CD4-positive, alpha-beta T cell (primary cell): ENCODE measurements around the gene ZMIZ2. TPM values are rescaled to one million over a fixed set of nuclear protein-coding genes. Genes with fewer than 3 reads are reported as not detected.

Source experiments
- ATAC-seq: fragments of 200-7000 bp; cut with Tn5 transposase; one replicate; pipeline ENCODE4 v1.10.0; 2022; ENCODE audit warnings: mild to moderate bottlenecking; ENCODE audit not compliant: poor library complexity
- CTCF ChIA-PET: fragments of 350-600 bp; sonication (Branson Sonifier 250); formaldehyde crosslinking; loops from one replicate; lab custom pipeline; 2021; ENCODE audit warnings: antibody characterized with exemption, inconsistent platforms; lab: Charles Lee
- POLR2A ChIA-PET: fragments of 350-600 bp; sonication (Branson Sonifier 250); formaldehyde crosslinking; loops from one replicate; lab custom pipeline; 2021; ENCODE audit warnings: antibody characterized with exemption, inconsistent platforms; lab: Charles Lee
- DNase-seq, 14 experiments: peaks; one replicate each; pipeline ENCODE4 v3.0.0-alpha.2; 2013 to 2020; ENCODE audit warnings: mixed read lengths in 2 of 14
- H3K27ac ChIP-seq, 2 donors: one replicate each; pipeline versions ENCODE4 v1.5.1 to v1.7.0; 2013; ENCODE audit warnings: low read length in 2 of 2, low read depth in 1 of 2, mild to moderate bottlenecking in 1 of 2
- H3K27me3 ChIP-seq, 2 experiments: 1 replicate in 1 of 2; 2 replicates in 1 of 2; pipeline versions ENCODE4 v1.6.1 to v1.7.0; 2013; ENCODE audit warnings: low read length in 2 of 2, control low read depth in 1 of 2, mild to moderate bottlenecking in 1 of 2, moderate library complexity in 1 of 2; ENCODE audit not compliant: insufficient read depth in 2 of 2, control insufficient read depth in 1 of 2
- H3K36me3 ChIP-seq: one replicate; pipeline ENCODE4 v1.6.1; 2013; ENCODE audit warnings: low read length, control low read depth; ENCODE audit not compliant: insufficient read depth
- H3K4me1 ChIP-seq: one replicate; pipeline ENCODE4 v1.6.1; 2013; ENCODE audit warnings: low read length, control low read depth; ENCODE audit not compliant: insufficient read depth
- H3K4me3 ChIP-seq: one replicate; pipeline ENCODE4 v1.5.1; 2013; ENCODE audit warnings: mild to moderate bottlenecking, low read length, moderate library complexity
- H3K9me3 ChIP-seq, 2 experiments: 1 replicate in 1 of 2; 2 replicates in 1 of 2; pipeline versions ENCODE4 v1.6.1 to v1.7.0; 2013; ENCODE audit warnings: low read length in 2 of 2, mild to moderate bottlenecking in 2 of 2, control low read depth in 1 of 2, moderate library complexity in 1 of 2; ENCODE audit not compliant: control insufficient read depth in 1 of 2, insufficient read depth in 1 of 2
- H3K27ac Mint-ChIP-seq: one replicate; pipeline ENCODE4 v1.8.0; 2020; ENCODE audit warnings: mixed read lengths
- H3K27me3 Mint-ChIP-seq: one replicate; pipeline ENCODE4 v1.8.0; 2021; ENCODE audit warnings: mixed read lengths
- H3K36me3 Mint-ChIP-seq: one replicate; pipeline ENCODE4 v1.8.0; 2021; ENCODE audit warnings: low read depth, mixed read lengths
- H3K4me1 Mint-ChIP-seq: one replicate; pipeline ENCODE4 v1.8.0; 2021; ENCODE audit warnings: low read depth, mixed read lengths
- H3K4me3 Mint-ChIP-seq: one replicate; pipeline ENCODE4 v1.8.0; 2020; ENCODE audit warnings: mild to moderate bottlenecking, mixed read lengths
- H3K9me3 Mint-ChIP-seq: one replicate; pipeline ENCODE4 v1.8.0; 2020; ENCODE audit warnings: mixed read lengths
- intact Hi-C, 2 experiments: fragments of 100-400 bp; cut with DNase I in 1 of 2; cut with micrococcal nuclease in 1 of 2; formaldehyde crosslinking; loops; one replicate each; pipeline versions ENCODE4 v1.15.1 to v1.9.0; 2023 to 2025; cut with DNase I, micrococcal nuclease
- total RNA-seq, 174 experiments: library from RNA in 2 of 174; stranded (reverse) in 2 of 174; gene quantifications; one replicate each; pipeline ENCODE4 v1.2.3 and lab custom pipeline; 2021 to 2026
- TF ChIP-seq, protein P1 (sequence below): fragments of 200-600 bp; IDR thresholded peaks from one replicate; pipeline ENCODE4 v1.8.0; 2022; ENCODE audit warnings: antibody characterized with exemption, mild to moderate bottlenecking

The ZMIZ2 gene
- total RNA-seq, 2 experiments from 2014 or later = 81.5 to 82.0 TPM

DNA sequence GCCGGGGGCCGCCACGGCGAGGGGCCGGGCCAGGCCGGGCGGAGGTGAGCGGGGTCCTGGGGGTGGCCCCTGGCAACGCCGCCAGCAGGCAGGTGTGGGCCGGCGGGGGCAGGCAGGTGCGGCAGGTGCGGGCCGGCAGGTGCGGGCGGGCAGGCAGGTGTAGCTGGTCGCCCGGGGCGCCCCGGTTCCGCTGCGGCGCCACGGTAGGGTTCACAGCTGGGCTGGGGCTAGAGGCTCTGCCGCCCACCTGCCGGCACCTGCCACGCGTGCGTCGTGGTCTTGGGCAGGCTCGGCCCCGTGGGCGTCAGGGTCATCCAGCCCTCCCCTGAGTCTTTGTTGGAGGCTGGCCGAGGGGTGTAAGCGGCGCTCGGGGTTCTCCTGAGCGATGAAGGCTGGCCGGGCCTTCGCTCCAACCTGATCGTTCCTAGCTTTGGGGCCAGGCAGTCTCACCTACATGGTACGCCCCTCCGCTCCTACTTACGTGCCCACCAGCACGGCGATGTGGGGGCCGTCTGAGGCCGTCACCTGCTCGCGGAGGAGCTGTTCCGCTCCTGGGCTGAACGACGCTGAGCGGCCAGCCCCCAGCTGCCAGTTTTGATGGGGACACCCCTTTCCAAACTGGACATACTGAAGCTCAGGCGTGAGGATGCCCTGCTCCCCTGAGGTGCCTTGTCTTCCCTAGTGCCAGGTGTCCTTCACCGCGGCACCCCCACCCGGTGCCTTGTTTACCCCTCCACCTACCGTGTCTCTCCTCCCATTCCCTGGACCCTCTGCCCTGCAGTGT, 493 bp downstream of the ZMIZ2 start:
- H3K27me3 Mint-ChIP-seq = no peaks in the 10 kb centered on the region
- no peaks in the 10 kb centered on the region for H3K9me3 Mint-ChIP-seq
- Histone ChIP-seq H3K36me3 (peaks cover 2% of the 10 kb centered on the region), H3K4me1 (peaks cover 43% of the 10 kb centered on the region), H3K9me3 (no peaks in the 10 kb centered on the region), H3K27me3 (no peaks in the 10 kb centered on the region), H3K27ac (peak overlapping the region; percentile 65 to 70), H3K4me3 (peak overlapping the region; percentile 87)
- peaks cover 10% of the 10 kb centered on the region for H3K36me3 Mint-ChIP-seq
- ChIA-PET POLR2A (interaction anchor here (0.6 to 3.3 kb wide), 15 partner anchors 9 to 176 kb away, joined by 3 to 32 read pairs (median 4); partner anchors contain the start of genes H2AZ2, OGDH, PPIA and PURB), CTCF (interaction anchor here (0.7 to 1.3 kb wide), 2 partner anchors 98 to 363 kb away, joined by 3 read pairs; partner anchors contain the start of gene TBRG4)
- no peak for ATAC-seq
- peaks cover 46% of the 10 kb centered on the region for H3K4me1 Mint-ChIP-seq
- peak in 1 of 14 experiments; percentile 10 for DNase-seq
- intact Hi-C loops = loop anchor here (1.0 to 10.0 kb wide), 10 partner anchors 47 to 666 kb away; partner anchors contain the start of genes OGDH (in 2 of the 2), PPIA (in 2 of the 2), H2AZ2 (in 1 of the 2) and NUDCD3 (in 1 of the 2)
- H3K27ac Mint-ChIP-seq = peak overlapping the region; percentile 86
- TF ChIP-seq, protein P1, sequence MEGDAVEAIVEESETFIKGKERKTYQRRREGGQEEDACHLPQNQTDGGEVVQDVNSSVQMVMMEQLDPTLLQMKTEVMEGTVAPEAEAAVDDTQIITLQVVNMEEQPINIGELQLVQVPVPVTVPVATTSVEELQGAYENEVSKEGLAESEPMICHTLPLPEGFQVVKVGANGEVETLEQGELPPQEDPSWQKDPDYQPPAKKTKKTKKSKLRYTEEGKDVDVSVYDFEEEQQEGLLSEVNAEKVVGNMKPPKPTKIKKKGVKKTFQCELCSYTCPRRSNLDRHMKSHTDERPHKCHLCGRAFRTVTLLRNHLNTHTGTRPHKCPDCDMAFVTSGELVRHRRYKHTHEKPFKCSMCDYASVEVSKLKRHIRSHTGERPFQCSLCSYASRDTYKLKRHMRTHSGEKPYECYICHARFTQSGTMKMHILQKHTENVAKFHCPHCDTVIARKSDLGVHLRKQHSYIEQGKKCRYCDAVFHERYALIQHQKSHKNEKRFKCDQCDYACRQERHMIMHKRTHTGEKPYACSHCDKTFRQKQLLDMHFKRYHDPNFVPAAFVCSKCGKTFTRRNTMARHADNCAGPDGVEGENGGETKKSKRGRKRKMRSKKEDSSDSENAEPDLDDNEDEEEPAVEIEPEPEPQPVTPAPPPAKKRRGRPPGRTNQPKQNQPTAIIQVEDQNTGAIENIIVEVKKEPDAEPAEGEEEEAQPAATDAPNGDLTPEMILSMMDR = no peak
- H3K4me3 Mint-ChIP-seq = peak overlapping the region; percentile 84

DNA sequence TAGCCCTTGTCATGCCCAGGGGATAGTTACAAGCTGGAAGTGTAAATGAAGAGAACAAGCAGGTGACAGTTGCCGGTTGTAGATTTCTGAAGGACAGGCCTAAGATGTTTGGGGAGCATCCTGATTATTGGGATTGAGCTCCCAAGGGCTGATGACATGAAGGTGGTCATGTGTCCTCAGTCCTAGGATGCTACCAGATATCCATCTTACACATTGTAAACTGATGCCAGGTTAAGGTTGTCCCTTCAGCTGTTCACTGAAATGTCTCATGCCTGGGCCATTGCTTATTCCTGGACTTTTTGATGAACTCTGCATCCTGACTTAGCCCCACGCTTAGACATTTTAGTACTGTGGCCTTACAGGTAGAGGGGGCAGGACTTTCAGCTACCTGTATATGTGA, 1.3 kb downstream of the ZMIZ2 start:
- TF ChIP-seq, protein P1 = no peak
- no peaks in the 10 kb centered on the region for H3K9me3 ChIP-seq
- Mint-ChIP-seq H3K4me3 (peak overlapping the region; percentile 84), H3K36me3 (peaks cover 10% of the 10 kb centered on the region), H3K9me3 (no peaks in the 10 kb centered on the region), H3K27ac (peak overlapping the region; percentile 86), H3K4me1 (peaks cover 46% of the 10 kb centered on the region), H3K27me3 (no peaks in the 10 kb centered on the region)
- peak overlapping the region; percentile 87 for H3K4me3 ChIP-seq
- H3K27ac ChIP-seq = peak overlapping the region; percentile 68 to 79
- CTCF ChIA-PET = interaction anchor here (0.9 to 1.6 kb wide), 4 partner anchors 13 to 362 kb away, joined by 3 to 5 read pairs (median 4); partner anchors contain the start of gene TBRG4
- H3K36me3 ChIP-seq = peaks cover 5% of the 10 kb centered on the region
- DNase-seq = peak in 1 of 14 experiments; percentile 14
- POLR2A ChIA-PET = interaction anchor here (0.5 to 3.3 kb wide), 14 partner anchors 18 to 258 kb away, joined by 3 to 32 read pairs (median 4); partner anchors contain the start of genes H2AZ2, OGDH, PPIA and PURB
- ATAC-seq = no peak
- no peaks in the 10 kb centered on the region for H3K27me3 ChIP-seq
- peaks cover 51% of the 10 kb centered on the region for H3K4me1 ChIP-seq
- intact Hi-C loops = loop anchor here (2.0 to 10.0 kb wide), 8 partner anchors 47 to 667 kb away; partner anchors contain the start of genes NUDCD3 (in 1 of the 2), OGDH (in 1 of the 2), POLM (in 1 of the 2) and PPIA (in 1 of the 2)

DNA sequence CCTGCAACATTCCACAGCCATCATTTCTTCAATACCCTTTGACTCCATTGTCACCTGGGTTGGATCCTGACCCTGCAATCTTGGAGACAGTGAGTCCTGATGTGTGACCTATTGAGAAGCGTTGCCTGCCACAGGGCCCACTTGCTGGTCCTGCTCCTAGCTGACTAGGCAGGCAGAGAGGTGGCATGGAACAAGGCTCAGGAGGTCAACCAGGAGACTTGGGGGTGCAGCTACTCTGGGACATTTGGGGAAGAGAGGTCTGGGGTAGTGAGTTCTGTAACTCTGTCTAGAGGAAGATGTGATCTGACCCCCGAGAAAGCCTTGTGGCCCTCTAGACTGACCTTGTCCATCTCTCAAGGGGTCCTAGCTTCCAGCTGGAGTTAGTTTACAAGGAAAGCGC, 1.8 kb downstream of the ZMIZ2 start:
- peaks cover 10% of the 10 kb centered on the region for H3K36me3 Mint-ChIP-seq
- no peaks in the 10 kb centered on the region for H3K27me3 ChIP-seq
- DNase-seq = peak in 2 of 14 experiments; percentile 23 to 38
- no peaks in the 10 kb centered on the region for H3K9me3 ChIP-seq
- H3K27ac ChIP-seq = peak overlapping the region; percentile 68 to 79
- ChIA-PET CTCF (interaction anchor here (0.9 to 1.6 kb wide), 3 partner anchors 12 to 162 kb away, joined by 3 to 5 read pairs (median 4); no protein-coding TSS in a partner anchor), POLR2A (interaction anchor here (0.5 to 3.3 kb wide), 9 partner anchors 18 to 257 kb away, joined by 3 to 32 read pairs (median 9); partner anchors contain the start of genes H2AZ2, OGDH, PPIA and PURB)
- no peak for ATAC-seq
- no peaks in the 10 kb centered on the region for H3K9me3 Mint-ChIP-seq
- intact Hi-C loops = loop anchor here in 1 of 2 experiments (5.0 kb wide), 1 partner anchor 168 kb away; the partner anchor contains the start of gene TMED4
- H3K4me1 Mint-ChIP-seq = peaks cover 46% of the 10 kb centered on the region
- peak overlapping the region; percentile 86 for H3K27ac Mint-ChIP-seq
- peak overlapping the region; percentile 84 for H3K4me3 Mint-ChIP-seq
- peak overlapping the region; percentile 87 for H3K4me3 ChIP-seq
- peaks cover 8% of the 10 kb centered on the region for H3K36me3 ChIP-seq
- H3K27me3 Mint-ChIP-seq = no peaks in the 10 kb centered on the region
- TF ChIP-seq, protein P1 = no peak
- peaks cover 56% of the 10 kb centered on the region for H3K4me1 ChIP-seq
